NCI-H345 treated with DMSO at 0.1 percent for 48 hours (cell line): ENCODE results near the gene NRDE2.

ENCODE experiments used
- DNase-seq: peaks from one replicate; lab custom pipeline; 2025; ENCODE audit not compliant: unreplicated experiment; lab: John Stamatoyannopoulos, UW

Gene NRDE2

GRCh38 chr14:90331497-90332270, at the start of gene NRDE2:
NRDE2 (minus strand) TSS chr14:90331941; CDS start chr14:90331904, 37 bp downstream.
- DNase-seq: peak; percentile 92

- no peak for DNase-seq
Measured at GRCh38 chr14:90381011-90381786, 49.5 kb upstream of the NRDE2 start.

GRCh38 chr14:90379106-90379505, 47.4 kb upstream of the NRDE2 start:
- no peak for DNase-seq

GRCh38 chr14:90378249-90378648, 46.5 kb upstream of the NRDE2 start:
- no peak for DNase-seq

- DNase-seq: peak; percentile 91
Measured at GRCh38 chr14:90375934-90376333, 44.2 kb upstream of the NRDE2 start.

- no peak for DNase-seq
Measured at GRCh38 chr14:90374813-90375212, 43.1 kb upstream of the NRDE2 start.

- no peak for DNase-seq
Measured at GRCh38 chr14:90373887-90374286, 42.1 kb upstream of the NRDE2 start.

GRCh38 chr14:90368946-90369721, 37.4 kb upstream of the NRDE2 start:
- DNase-seq: no peak

GRCh38 chr14:90362558-90362896, 30.8 kb upstream of the NRDE2 start:
- no peak for DNase-seq

- DNase-seq: no peak
Measured at GRCh38 chr14:90361865-90362557, 30.3 kb upstream of the NRDE2 start.

GRCh38 chr14:90358359-90358758, 26.6 kb upstream of the NRDE2 start:
- no peak for DNase-seq

GRCh38 chr14:90356925-90357324, 25.2 kb upstream of the NRDE2 start:
- DNase-seq: no peak

- DNase-seq: no peak
Measured at GRCh38 chr14:90355540-90356518, 24.1 kb upstream of the NRDE2 start.

- no peak for DNase-seq
Measured at GRCh38 chr14:90354551-90355298, 23.0 kb upstream of the NRDE2 start.

GRCh38 chr14:90349739-90350138, 18.0 kb upstream of the NRDE2 start:
- no peak for DNase-seq

GRCh38 chr14:90348270-90348669, 16.5 kb upstream of the NRDE2 start:
- DNase-seq: no peak

- no peak for DNase-seq
Measured at GRCh38 chr14:90345239-90345557, 13.5 kb upstream of the NRDE2 start.

- no peak for DNase-seq
Measured at GRCh38 chr14:90344331-90345238, 12.8 kb upstream of the NRDE2 start.
